GM21786 (cell line): ENCODE measurements around the gene DYNC2LI1.

Source experiments
- ATAC-seq: cut with Tn5 transposase; IDR thresholded peaks from one replicate; pipeline ENCODE4 v1.9.1; 2021; ENCODE audit not compliant: unreplicated experiment

DYNC2LI1 gene

DNA sequence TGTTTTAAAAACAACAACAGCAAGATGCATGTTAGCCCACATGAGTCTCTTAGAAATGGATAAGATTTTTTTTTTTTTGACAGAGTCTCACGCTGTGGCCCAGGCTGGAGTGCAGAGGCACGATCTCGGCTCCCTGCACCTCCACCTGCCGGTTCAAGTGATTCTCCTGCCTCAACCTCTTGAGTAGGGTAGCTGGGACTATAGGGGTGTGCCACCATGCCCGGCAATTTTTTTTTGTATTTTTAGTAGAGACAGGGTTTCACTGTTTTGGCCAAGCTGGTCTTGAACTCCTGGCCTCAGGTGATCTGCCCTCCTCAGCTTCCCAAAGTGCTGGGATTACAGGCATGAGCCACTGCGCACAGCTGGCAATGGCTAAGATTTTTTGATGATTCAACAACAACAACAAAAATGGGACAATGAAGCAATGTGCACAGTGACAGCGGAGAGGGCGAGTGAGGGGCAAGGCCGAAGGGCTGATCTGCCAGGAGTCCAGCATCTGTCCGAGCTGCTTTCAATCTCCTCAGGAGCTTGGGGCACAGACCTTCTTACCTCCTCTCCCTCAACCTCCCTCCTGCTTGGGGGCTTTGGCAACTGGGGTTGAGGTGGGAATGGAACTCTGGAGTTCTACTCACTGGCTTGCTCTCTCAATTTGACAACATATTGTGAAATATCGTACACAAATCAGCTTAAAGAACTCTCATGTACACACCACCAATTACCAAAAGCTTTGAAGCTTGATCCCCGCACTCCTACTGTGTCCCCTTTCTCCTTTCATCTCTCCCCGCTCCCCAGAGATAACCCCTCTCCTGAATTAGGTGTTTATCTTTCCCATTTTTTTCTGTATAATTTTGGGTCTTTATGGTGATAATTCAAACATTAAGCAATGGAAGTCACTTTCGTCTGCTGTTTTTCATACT is 68.4 kb downstream of the DYNC2LI1 start:
- no peak for ATAC-seq

- no peak for ATAC-seq
These were observed 69.0 kb downstream of the DYNC2LI1 start for GRCh38 chr2:43842866-43843226.

DNA sequence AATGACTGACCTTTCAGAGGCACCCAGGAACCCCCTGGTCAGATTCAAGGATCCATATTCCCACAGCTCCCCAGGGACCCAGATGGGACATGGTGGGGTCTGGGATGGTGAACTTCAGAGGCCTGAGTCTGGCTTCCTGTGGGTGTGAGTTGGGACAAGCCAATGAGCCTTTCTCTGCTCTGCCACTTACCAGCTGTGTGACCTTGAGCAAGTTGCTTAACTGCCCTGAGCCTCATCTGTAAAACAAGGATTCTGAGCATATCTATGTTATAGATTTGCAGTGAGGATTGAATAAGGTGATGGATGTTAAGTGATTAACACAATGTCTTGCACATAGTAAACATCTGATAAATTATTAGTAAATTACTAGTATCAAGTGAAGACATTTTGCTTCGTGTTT is 71.3 kb downstream of the DYNC2LI1 start:
- no peak for ATAC-seq

- ATAC-seq: no peak
These were observed 72.4 kb downstream of the DYNC2LI1 start for GRCh38 chr2:43846140-43846793.

DNA sequence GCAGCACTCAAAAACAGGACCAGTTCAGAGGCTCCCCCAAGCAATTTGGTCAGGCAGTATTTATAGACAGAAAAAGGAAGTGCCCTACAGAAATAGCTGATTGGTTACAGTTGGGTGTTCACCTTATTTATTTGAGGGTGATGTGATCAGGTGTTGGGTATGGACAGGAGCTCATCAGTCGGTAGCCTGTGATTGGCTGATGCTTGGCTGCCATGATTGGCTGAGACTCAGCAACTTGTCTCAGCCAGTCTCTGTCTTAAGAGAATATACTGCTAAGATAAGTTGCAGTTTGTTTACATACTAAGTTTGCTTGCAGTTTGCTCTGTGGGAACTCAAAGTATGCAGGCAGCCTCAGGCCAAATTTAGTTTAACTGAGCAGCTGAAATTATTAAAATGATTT is 74.4 kb downstream of the DYNC2LI1 start:
- no peak for ATAC-seq

- ATAC-seq: no peak
These were observed 77.5 kb downstream of the DYNC2LI1 start for GRCh38 chr2:43851011-43851980.

DNA sequence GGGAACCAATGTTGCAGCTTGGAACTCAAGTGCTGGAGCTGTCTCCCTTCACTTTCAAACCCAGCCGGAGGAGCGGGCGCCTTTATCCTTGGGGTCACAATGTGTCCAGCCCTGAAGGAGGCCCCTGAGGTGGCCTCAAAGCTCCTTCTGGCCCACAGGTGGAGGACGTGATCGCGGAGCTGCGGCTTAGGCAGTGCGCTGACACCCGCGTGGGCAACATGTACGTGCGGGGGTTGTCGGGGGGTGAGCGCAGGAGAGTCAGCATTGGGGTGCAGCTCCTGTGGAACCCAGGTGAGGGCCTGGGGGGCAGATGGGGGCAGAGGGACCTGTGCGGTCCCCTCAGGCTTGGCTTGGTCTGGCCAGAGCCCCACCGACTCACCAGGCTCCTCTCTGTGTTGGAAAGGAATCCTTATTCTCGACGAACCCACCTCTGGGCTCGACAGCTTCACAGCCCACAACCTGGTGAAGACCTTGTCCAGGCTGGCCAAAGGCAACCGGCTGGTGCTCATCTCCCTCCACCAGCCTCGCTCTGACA is 78.4 kb downstream of the DYNC2LI1 start:
- ATAC-seq: no peak

- ATAC-seq: no peak
These were observed 79.6 kb downstream of the DYNC2LI1 start for GRCh38 chr2:43853141-43854081.

GRCh38 chr2:43854671-43855070 is 80.8 kb downstream of the DYNC2LI1 start:
- no peak for ATAC-seq

GRCh38 chr2:43855292-43855691 is 81.5 kb downstream of the DYNC2LI1 start:
- no peak for ATAC-seq
